HUES48 (cell line): ENCODE data around the gene ZNF891.

Experiments
- H3K27ac ChIP-seq: one replicate; pipeline ENCODE4 v1.7.0; 2013; ENCODE audit warnings: low read depth, low read length, inconsistent platforms
- H3K27me3 ChIP-seq: 2 replicates; pipeline ENCODE4 v1.6.1; 2013; ENCODE audit warnings: mild to moderate bottlenecking, low read length; ENCODE audit not compliant: control insufficient read depth, insufficient read depth
- H3K36me3 ChIP-seq: 2 replicates; pipeline ENCODE4 v1.6.1; 2013; ENCODE audit warnings: low read length; ENCODE audit not compliant: control insufficient read depth, insufficient read depth
- H3K4me1 ChIP-seq: 2 replicates; pipeline ENCODE4 v1.6.1; 2013; ENCODE audit warnings: mild to moderate bottlenecking, low read length; ENCODE audit not compliant: control insufficient read depth, insufficient read depth
- H3K4me3 ChIP-seq: 2 replicates; pipeline ENCODE4 v1.5.1; 2013; ENCODE audit warnings: mild to moderate bottlenecking, low read depth, low read length
- H3K9ac ChIP-seq: 2 replicates; pipeline ENCODE4 v1.6.1; 2013; ENCODE audit warnings: mild to moderate bottlenecking, low read depth, low read length, moderate library complexity
- H3K9me3 ChIP-seq: 2 replicates; pipeline ENCODE4 v1.6.1; 2013; ENCODE audit warnings: low read length; ENCODE audit not compliant: control insufficient read depth, insufficient read depth

Gene ZNF891

GRCh38 chr12:133063556-133063955, 66.5 kb downstream of the ZNF891 start:
- H3K27ac ChIP-seq, result no peak overlapping the region
- H3K36me3 ChIP-seq, result peaks cover 7% of the 10 kb centered on the region; the same call in 1 of the 2 replicates
- no peak overlapping the region for H3K4me3 ChIP-seq
- no peaks in the 10 kb centered on the region for H3K27me3 ChIP-seq
- H3K9ac ChIP-seq, result no peak overlapping the region
- no peaks in the 10 kb centered on the region for H3K4me1 ChIP-seq
- peaks cover 96% of the 10 kb centered on the region for H3K9me3 ChIP-seq

DNA sequence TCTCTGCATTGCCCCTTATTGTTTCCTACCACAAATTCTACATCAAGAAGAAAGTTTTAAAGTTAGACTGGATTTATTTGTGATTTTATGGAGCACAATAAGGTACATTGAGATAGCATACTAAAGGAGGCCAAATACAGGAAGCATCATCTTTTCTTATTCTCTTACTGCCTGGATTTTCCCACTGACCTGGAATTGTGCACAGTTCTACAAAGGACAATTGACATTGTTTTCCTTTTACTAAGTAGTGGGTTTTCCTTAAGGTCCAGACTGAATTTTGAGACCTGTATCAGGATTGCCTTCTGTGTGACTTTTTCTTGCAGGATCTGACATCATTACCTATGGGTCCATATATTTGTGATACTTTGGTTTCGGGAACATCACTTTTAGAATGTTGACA, 68.1 kb downstream of the ZNF891 start:
- Histone ChIP-seq H3K36me3 (peaks cover 23% of the 10 kb centered on the region), H3K27me3 (no peaks in the 10 kb centered on the region), H3K9ac (no peak overlapping the region), H3K27ac (no peak overlapping the region), H3K4me3 (no peak overlapping the region), H3K9me3 (peaks cover 98% of the 10 kb centered on the region), H3K4me1 (no peaks in the 10 kb centered on the region)

DNA sequence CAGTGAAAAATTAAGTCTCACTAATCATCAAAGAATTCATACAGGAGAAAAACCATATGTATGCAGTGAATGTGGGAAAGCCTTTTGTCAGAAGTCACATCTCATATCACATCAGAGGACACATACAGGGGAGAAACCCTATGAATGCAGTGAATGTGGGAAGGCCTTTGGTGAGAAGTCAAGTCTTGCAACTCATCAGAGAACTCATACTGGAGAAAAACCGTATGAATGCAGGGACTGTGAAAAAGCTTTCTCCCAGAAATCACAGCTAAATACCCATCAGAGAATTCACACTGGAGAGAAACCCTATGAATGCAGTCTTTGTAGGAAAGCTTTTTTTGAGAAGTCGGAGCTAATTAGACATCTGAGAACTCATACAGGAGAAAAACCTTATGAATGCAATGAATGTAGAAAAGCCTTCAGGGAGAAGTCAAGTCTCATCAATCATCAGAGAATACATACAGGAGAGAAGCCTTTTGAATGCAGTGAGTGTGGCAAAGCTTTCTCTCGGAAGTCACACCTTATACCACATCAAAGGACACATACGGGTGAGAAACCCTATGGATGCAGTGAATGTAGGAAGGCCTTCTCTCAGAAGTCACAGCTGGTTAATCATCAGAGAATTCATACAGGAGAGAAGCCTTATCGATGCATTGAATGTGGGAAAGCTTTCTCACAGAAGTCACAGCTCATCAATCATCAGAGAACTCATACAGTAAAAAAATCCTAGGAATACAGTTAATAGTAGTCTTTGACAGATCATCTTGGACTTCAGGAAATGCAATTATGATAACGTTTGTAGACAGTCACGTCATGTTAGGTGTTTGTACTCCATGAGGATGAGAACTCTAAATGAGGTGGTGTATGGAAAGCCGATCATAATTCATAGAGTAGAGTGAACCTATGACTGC, 71.6 kb downstream of the ZNF891 start:
- H3K9me3 ChIP-seq, result peaks cover 97% of the 10 kb centered on the region
- no peaks in the 10 kb centered on the region for H3K4me1 ChIP-seq
- no peak overlapping the region for H3K9ac ChIP-seq
- H3K27ac ChIP-seq, result no peak overlapping the region
- peak overlapping the region; percentile 43 for H3K4me3 ChIP-seq
- peaks cover 55% of the 10 kb centered on the region for H3K36me3 ChIP-seq
- H3K27me3 ChIP-seq, result no peaks in the 10 kb centered on the region

DNA sequence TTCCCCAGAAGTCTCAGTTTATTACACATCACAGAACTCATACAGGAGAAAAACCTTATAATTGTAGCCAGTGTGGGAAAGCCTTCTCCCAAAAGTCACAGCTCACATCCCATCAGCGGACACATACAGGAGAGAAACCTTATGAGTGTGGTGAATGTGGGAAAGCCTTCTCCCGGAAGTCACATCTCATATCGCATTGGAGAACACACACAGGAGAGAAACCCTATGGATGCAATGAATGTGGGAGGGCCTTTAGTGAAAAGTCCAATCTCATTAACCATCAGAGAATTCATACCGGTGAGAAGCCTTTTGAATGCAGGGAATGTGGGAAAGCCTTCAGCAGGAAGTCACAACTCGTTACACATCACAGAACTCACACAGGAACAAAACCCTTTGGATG, 72.6 kb downstream of the ZNF891 start:
- Histone ChIP-seq H3K9me3 (peaks cover 97% of the 10 kb centered on the region), H3K4me3 (peak overlapping the region; percentile 43; the same call in 1 of the 2 replicates), H3K9ac (no peak overlapping the region), H3K27ac (no peak overlapping the region), H3K27me3 (no peaks in the 10 kb centered on the region), H3K4me1 (no peaks in the 10 kb centered on the region), H3K36me3 (peaks cover 65% of the 10 kb centered on the region)
